Inflammatory macrophage treated with lipopolysaccharide for 4 hours (primary cell): ENCODE results near the gene B3GAT3.
"Not testable (repeated sequence)": the region's sequence is repeated elsewhere in the genome, so short reads cannot be mapped to it uniquely, and the experiment has no call there.

Source experiments
- DNase-seq: peaks from one replicate; pipeline ENCODE4 v3.0.0-alpha.2; 2020

B3GAT3 gene

GRCh38 chr11:62621567-62622470 lies at the start of gene B3GAT3:
Gene B3GAT3 (minus strand): TSS chr11:62621986. CDS start chr11:62621947, 39 bp downstream.
- DNase-seq = peak; percentile 99

- DNase-seq = no peak
Measured at GRCh38 chr11:62671236-62671607, 49.4 kb upstream of the B3GAT3 start.

GRCh38 chr11:62669420-62670161 lies 47.8 kb upstream of the B3GAT3 start:
- DNase-seq = no peak

GRCh38 chr11:62667460-62667859 lies 45.7 kb upstream of the B3GAT3 start:
- DNase-seq = no peak

GRCh38 chr11:62666259-62666926 lies 44.6 kb upstream of the B3GAT3 start:
- no peak for DNase-seq

GRCh38 chr11:62665599-62666258 lies 43.9 kb upstream of the B3GAT3 start:
- peak; percentile 61 for DNase-seq

- peak; percentile 92 for DNase-seq
Measured at GRCh38 chr11:62665075-62665598, 43.4 kb upstream of the B3GAT3 start, which contains the start of the genes C11orf98 and CSKMT. Gene C11orf98 (minus strand): TSS chr11:62665210. CDS start chr11:62665169, 41 bp downstream. Gene CSKMT (plus strand): TSS chr11:62665312. CDS start chr11:62665880, 568 bp downstream.

- DNase-seq = peak; percentile 35
Measured at GRCh38 chr11:62664405-62665074, 42.8 kb upstream of the B3GAT3 start.

- no peak for DNase-seq
Measured at GRCh38 chr11:62656796-62657429, 35.1 kb upstream of the B3GAT3 start.

GRCh38 chr11:62654297-62654696 lies 32.5 kb upstream of the B3GAT3 start:
- no peak for DNase-seq

- no peak for DNase-seq
Measured at GRCh38 chr11:62652161-62653006, 30.6 kb upstream of the B3GAT3 start.

- not testable (repeated sequence) for DNase-seq
Measured at GRCh38 chr11:62650283-62650682, 28.5 kb upstream of the B3GAT3 start.

- no peak for DNase-seq
Measured at GRCh38 chr11:62649486-62649885, 27.7 kb upstream of the B3GAT3 start.

GRCh38 chr11:62648967-62649364 lies 27.2 kb upstream of the B3GAT3 start:
- no peak for DNase-seq

GRCh38 chr11:62648185-62648966 lies 26.6 kb upstream of the B3GAT3 start:
- no peak for DNase-seq

- DNase-seq = no peak
Measured at GRCh38 chr11:62647609-62648005, 25.8 kb upstream of the B3GAT3 start.

- DNase-seq = no peak
Measured at GRCh38 chr11:62646825-62647608, 25.2 kb upstream of the B3GAT3 start.
